GM18870 (cell line): ENCODE measurements around the gene DDX50.
"Not testable (repeated sequence)": the region's sequence is repeated elsewhere in the genome, so short reads cannot be mapped to it uniquely, and the experiment has no call there.

ENCODE experiments used
- ATAC-seq: cut with Tn5 transposase; IDR thresholded peaks from one replicate; pipeline ENCODE4 v1.9.1; 2021; ENCODE audit warnings: moderate library complexity; ENCODE audit not compliant: unreplicated experiment

Gene DDX50

GRCh38 chr10:68900427-68901104 lies 549 bp upstream of the DDX50 start:
- ATAC-seq, result no peak

DNA sequence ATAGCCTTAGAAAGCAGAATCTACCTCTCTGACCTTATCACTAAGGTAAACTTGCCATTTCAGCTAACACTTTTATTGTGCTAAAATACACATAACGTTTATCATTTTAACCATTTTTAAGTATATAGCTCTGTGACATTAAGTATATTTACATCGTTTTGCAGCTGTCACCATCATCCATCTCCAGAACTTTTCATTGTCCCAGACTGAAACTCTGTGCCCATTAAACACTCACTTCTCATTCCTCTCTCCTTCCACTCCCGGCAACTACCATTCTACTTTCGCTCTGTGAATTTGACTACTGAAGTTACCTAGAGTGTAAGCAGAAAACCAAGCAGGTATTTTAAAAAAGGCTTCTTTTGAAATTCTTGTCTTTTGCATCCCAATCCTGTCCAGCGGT lies 1.3 kb downstream of the DDX50 start:
- no peak for ATAC-seq

- no peak for ATAC-seq
Measured at GRCh38 chr10:68924593-68924992, 23.5 kb downstream of the DDX50 start.

GRCh38 chr10:68925489-68925888 lies 24.4 kb downstream of the DDX50 start:
- ATAC-seq, result no peak

DNA sequence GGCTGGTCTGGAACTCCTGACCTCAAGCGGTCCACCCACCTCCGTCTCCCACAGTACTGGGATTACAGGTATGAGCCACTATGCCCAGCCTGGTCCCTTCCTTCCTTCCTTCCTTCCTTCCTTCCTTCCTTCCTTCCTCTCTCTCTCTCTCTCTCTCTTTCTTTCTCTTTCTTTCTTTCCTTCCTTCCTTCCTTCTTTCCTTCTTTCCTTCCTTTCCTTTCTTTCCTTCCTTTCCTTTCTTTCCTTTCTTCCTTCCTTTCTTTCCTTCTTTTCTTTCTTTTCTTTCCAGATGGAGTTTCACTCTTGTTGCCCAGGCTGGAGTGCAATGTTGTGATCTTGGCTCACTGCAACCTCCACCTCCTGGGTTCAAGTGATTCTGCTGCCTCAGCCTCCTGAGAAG lies 28.0 kb downstream of the DDX50 start:
- not testable (repeated sequence) for ATAC-seq

DNA sequence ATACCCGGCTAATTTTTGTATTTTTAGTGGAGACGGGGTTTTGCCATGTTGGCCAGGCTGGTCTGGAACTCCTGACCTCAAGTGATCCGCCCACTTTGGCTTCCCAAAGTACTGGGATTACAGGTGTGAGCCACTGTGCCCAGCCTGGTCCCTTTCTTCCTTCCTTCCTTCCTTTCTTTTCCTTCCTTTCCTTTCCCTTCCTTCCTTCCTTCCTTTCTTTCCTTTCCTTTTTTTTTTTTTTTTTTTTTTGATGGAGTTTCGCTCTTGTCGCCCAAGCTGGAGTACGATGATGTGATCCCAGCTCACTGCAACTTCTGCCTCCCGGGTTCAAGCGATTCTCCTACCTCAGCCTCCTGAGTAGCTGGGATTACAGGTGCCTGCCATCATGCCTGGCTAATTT lies 28.8 kb downstream of the DDX50 start:
- not testable (repeated sequence) for ATAC-seq

DNA sequence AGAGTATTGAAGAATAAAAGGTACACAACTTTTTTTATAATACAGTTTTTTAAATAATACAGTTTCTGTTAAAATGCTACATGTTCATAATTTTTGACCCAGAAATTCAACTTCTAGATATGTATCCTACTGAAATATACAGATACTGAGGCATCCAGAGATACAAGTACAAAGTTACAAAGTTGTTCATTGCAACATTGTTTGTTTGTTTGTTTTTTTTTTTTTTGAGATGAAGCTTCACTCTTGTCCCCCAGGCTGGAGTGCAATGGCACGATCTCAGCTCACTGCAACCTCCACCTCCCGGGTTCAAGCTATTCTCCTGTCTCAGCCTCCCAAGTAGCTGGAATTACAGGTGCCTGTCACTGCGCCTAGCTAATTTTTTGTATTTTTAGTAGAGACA lies 31.7 kb downstream of the DDX50 start:
- not testable (repeated sequence) for ATAC-seq

GRCh38 chr10:68934994-68935393 lies 33.9 kb downstream of the DDX50 start:
- no peak for ATAC-seq

DNA sequence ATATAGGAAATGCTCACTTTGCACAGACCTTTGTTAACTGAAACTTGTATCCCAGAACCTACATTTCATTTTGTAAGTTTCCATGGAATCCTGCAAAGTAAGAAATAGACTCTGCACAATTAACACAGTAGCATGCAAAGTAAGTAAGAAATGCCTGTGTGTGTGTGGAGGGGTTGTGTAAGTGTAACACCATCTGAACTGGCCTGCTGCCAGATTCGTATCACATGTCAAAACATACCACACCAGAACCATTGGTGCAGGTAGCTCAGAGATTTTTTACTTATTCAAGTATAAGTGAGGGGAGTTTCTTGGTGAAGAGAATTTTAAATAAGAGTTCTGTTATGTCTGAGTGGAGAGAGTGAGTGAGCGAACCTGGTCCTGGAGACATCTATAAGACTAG lies 37.0 kb downstream of the DDX50 start:
- no peak for ATAC-seq

DNA sequence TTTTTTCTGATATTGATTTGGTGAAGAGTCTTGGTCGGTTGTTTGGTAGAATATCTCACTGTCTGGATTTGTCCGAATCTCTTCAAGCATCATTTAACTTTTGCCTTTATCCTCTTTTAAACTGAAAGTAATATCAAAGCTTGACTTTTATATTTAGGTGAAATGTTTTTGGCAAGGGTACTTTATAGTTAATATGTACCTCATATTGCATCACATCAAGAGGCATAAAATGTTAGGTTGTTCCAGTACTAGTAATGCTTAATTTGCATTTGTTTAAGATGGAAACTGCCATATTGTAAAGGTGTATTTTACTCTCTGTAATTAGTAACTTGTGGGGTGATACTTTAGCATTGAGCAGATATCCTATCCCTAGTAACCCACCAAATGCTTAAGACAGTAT lies 37.8 kb downstream of the DDX50 start:
- ATAC-seq, result no peak

DNA sequence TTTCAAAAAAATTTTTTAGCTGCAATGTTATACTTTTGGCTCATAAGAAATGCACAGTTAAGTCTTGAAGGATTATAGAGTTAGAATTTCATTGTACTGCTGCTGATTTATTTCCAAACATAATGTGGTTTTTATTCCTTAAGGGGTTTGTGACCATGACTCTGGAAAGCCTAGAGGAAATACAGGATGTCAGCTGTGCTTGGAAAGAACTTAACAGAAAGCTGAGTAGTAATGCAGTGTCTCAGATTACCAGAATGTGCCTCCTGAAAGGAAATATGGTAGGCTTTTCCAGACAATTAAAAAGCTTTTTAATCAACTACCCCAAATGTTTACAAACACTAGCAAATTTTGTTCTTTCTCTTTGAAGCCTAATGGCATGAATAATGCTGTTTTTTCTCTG lies 39.8 kb downstream of the DDX50 start:
- ATAC-seq, result not testable (repeated sequence)

DNA sequence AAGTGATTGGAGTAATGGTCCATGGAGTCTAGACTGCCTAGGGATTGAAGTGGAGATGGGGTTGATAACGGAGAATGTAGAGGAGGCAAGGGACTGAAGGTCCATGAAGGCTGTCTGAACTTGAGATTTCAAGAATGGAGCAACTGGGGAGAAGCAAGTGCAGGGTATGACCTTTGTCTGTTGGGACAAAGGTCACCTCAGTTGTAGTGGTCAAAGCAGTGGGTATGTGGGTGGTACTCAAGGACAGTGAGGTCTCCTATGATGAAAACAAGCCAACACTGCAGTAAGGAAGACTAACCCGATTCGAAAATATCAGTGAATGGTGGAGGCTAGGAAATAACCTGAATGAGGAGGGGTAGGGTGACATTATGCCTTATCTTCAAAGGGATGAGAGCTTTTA lies 49.5 kb downstream of the DDX50 start:
- no peak for ATAC-seq

DNA sequence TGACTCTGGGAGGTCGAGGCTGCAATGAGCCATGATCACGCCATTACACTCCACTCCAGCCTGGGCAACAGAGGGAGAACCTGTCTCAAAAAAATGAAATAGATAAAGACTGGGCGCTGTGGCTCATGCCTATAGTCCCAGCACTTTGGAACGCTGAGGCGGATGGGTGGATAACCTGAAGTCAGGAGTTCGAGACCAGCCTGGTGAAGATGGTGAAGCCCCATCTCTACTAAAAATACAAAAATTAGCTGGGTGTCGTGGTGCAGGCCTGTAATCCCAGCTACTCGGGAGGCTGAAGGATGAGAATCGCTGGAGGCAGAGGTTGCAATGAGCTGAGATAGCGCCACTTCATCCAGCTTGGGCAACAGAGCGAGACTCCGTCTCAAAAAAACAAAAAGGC lies 53.8 kb downstream of the DDX50 start:
- no peak for ATAC-seq

- no peak for ATAC-seq
Measured at GRCh38 chr10:68955355-68955831, 54.3 kb downstream of the DDX50 start.

DNA sequence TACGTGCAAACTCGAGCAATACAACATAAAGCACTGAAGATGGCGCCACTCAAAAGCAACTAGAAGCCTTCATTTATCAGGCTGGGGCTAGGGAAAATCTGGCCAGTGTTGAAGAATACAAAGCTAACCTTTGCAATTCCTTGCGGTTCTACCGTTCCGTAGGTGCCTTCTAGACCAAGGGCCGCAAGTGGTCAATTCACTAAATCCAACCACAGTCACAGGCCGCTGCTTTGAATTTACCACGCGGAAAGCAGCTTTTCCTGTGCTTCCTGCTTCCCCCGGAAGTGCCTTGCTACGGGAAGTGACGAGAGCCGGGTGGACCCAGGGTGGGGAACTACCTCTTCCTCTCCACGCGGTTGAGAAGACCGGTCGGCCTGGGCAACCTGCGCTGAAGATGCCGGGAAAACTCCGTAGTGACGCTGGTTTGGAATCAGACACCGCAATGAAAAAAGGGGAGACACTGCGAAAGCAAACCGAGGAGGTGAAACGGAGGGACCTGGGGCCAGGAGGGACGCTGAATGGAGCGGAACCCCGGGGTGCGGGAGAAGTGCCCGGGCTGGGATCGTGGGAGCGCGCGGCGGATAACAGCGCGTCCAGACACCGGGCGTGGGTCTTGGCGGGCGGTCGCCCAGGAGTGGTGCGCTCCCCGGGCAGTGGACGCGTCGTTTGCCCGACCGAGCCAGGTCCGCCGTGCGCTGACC lies 54.9 kb downstream of the DDX50 start, which contains the start of gene DDX21:
Gene DDX21 (plus strand): TSS at position 339 of the 701 bp plus-strand sequence. CDS start 56 bp downstream, at position 395.
- peak; percentile 65 for ATAC-seq

- no peak for ATAC-seq
Measured at GRCh38 chr10:68957284-68957615, 56.1 kb downstream of the DDX50 start.

- no peak for ATAC-seq
Measured at GRCh38 chr10:68957654-68958053, 56.5 kb downstream of the DDX50 start.

DNA sequence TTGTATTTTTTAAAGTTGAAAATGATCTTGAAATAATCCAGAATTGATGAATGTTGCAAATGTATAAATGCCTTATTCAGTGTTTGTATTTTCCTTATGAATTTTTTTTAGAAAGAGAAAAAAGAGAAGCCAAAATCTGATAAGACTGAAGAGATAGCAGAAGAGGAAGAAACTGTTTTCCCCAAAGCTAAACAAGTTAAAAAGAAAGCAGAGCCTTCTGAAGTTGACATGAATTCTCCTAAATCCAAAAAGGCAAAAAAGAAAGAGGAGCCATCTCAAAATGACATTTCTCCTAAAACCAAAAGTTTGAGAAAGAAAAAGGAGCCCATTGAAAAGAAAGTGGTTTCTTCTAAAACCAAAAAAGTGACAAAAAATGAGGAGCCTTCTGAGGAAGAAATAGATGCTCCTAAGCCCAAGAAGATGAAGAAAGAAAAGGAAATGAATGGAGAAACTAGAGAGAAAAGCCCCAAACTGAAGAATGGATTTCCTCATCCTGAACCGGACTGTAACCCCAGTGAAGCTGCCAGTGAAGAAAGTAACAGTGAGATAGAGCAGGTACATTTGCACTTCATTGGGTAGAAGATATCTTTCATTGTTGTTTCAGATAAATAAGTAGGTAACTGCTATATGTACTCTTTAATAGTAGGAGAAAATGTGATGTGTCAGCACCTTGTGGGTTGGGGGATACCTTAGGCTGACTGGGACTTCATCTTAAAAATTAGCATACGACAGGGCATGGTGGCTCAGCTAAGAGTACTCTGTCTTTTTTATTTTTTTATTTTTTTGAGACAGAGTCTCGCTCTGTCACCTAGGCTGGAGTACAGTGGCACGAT lies 58.8 kb downstream of the DDX50 start:
- ATAC-seq, result no peak

DNA sequence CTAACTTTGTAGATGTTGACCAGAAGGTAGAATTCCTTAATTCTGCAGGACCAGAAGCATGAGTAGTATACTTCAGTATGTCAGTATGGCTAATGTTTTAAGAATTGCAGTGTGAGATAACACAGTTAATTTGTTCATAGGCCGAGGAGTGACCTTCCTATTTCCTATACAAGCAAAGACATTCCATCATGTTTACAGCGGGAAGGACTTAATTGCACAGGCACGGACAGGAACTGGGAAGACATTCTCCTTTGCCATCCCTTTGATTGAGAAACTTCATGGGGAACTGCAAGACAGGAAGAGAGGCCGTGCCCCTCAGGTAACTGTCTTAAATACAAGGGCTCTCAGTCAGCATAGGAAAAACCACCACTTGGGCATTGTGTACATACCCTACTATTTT lies 62.0 kb downstream of the DDX50 start:
- no peak for ATAC-seq

- ATAC-seq, result no peak
Measured at GRCh38 chr10:68973975-68974374, 72.9 kb downstream of the DDX50 start.

DNA sequence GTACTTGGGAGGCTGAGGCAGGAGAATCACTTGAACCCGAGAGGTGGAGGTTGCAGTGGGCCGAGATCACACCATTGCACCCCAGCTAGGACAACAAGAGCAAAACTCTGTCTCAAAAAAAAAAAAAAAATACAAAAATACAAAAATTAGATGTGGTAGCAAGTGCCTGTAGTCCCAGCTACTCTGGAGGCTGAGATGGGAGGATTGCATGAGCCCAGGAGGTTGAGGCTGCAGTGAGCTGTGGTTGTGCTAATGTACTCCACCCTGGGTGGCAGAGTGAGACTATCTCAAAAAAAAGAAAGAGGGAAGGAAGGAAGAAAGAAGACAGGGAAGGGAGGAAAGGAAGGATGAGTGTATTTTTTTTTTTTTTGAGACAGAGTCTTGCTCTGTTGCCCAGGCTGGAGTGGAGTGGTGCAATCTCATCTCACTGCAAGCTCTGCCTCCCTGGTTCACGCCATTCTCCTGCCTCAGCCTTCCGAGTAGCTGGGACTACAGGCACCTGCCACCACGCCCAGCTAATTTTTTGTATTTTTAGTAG lies 74.9 kb downstream of the DDX50 start:
- not testable (repeated sequence) for ATAC-seq
